ENCODE data around the gene SERPINC1. TPM values are rescaled to one million over a fixed set of nuclear protein-coding genes. Genes with fewer than 3 reads are reported as not detected.

The SERPINC1 gene
- total and polyA plus RNA-seq, 2 of the 13 experiments (the other 11 are each of a cell fraction or from before 2014, with no cell fraction given), result 142 to 205 TPM

DNA sequence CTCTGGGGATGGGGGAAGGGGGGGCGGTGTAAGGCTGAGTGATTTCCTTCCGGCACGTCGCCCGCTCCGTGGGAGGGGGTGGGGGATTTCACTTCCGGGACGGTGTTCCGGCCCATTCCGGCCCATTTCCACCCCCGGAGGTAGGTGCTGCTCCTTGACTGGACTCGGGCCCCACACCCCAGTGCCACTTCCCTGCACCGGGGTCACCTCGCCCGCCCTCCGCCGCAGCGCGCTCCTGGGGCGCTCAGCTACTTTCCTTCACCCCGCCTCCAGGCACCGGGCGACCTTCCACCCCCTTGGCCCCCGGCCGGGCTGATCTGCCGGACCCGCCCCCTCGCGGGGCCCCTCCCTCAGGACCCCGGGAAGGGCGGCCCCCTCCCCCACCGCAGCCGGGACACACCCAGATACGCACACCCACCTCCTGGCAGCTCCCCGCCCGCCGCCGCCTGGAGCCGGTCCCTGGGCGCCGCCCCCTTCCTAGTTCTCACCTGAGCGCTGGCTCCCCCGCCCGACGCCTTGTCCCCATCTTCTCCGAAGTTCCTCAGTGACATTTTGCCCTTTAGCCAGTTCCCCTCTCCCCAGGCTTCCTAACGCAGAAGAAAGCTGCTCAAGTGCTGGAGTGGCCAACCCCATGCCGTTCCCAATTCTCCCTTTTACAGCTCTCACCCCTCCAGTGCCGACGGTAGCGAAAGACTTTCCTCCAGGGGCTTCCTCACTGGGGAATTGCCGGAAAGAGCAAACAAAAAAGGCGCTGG is 48.7 kb downstream of the SERPINC1 start, which contains the start of gene ZBTB37 (continued):
- TF ChIP-seq, protein P1, sequence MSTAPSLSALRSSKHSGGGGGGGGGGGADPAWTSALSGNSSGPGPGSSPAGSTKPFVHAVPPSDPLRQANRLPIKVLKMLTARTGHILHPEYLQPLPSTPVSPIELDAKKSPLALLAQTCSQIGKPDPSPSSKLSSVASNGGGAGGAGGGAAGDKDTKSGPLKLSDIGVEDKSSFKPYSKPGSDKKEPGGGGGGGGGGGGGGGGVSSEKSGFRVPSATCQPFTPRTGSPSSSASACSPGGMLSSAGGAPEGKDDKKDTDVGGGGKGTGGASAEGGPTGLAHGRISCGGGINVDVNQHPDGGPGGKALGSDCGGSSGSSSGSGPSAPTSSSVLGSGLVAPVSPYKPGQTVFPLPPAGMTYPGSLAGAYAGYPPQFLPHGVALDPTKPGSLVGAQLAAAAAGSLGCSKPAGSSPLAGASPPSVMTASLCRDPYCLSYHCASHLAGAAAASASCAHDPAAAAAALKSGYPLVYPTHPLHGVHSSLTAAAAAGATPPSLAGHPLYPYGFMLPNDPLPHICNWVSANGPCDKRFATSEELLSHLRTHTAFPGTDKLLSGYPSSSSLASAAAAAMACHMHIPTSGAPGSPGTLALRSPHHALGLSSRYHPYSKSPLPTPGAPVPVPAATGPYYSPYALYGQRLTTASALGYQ (CRISPR knock-in tag; IDR thresholded peaks at IDR 0.05), result peak; percentile 38; the same call in 1 of the 2 replicates
- TF ChIP-seq MYC (CRISPR knock-in tag; IDR thresholded peaks at IDR 0.05; ENCODE audit: borderline replicate concordance), result peak; percentile 58; the same call in 1 of the 2 replicates
- TF ChIP-seq SNAPC2 (CRISPR knock-in tag; IDR thresholded peaks at IDR 0.05), result no peak
- TF ChIP-seq RFX1 (IDR thresholded peaks at IDR 0.05), result no peak
- TF ChIP-seq KAT7 (CRISPR knock-in tag; IDR thresholded peaks at IDR 0.05; ENCODE audit: borderline replicate concordance), result peak; percentile 70; the same call in 1 of the 2 replicates
- TF ChIP-seq ZNF468 (CRISPR knock-in tag; IDR thresholded peaks at IDR 0.05), result no peak
- TF ChIP-seq HES4 (CRISPR knock-in tag; IDR thresholded peaks at IDR 0.05; ENCODE audit: borderline replicate concordance), result peak; percentile 56; the same call in 1 of the 2 replicates
- no peak for TF ChIP-seq ZNF841 (CRISPR knock-in tag; IDR thresholded peaks at IDR 0.05; ENCODE audit: borderline replicate concordance)
- TF ChIP-seq SETDB1 (CRISPR knock-in tag; IDR thresholded peaks at IDR 0.05; ENCODE audit: borderline replicate concordance), result no peak
- TF ChIP-seq, protein P2, sequence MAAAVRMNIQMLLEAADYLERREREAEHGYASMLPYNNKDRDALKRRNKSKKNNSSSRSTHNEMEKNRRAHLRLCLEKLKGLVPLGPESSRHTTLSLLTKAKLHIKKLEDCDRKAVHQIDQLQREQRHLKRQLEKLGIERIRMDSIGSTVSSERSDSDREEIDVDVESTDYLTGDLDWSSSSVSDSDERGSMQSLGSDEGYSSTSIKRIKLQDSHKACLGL (CRISPR knock-in tag; IDR thresholded peaks at IDR 0.05), result peak; percentile 81
- TF ChIP-seq NFYC (CRISPR knock-in tag; IDR thresholded peaks at IDR 0.05), result no peak
- no peak for TF ChIP-seq ZC3H4 (CRISPR knock-in tag; IDR thresholded peaks at IDR 0.05; ENCODE audit: borderline replicate concordance)
- TF ChIP-seq, protein P3, sequence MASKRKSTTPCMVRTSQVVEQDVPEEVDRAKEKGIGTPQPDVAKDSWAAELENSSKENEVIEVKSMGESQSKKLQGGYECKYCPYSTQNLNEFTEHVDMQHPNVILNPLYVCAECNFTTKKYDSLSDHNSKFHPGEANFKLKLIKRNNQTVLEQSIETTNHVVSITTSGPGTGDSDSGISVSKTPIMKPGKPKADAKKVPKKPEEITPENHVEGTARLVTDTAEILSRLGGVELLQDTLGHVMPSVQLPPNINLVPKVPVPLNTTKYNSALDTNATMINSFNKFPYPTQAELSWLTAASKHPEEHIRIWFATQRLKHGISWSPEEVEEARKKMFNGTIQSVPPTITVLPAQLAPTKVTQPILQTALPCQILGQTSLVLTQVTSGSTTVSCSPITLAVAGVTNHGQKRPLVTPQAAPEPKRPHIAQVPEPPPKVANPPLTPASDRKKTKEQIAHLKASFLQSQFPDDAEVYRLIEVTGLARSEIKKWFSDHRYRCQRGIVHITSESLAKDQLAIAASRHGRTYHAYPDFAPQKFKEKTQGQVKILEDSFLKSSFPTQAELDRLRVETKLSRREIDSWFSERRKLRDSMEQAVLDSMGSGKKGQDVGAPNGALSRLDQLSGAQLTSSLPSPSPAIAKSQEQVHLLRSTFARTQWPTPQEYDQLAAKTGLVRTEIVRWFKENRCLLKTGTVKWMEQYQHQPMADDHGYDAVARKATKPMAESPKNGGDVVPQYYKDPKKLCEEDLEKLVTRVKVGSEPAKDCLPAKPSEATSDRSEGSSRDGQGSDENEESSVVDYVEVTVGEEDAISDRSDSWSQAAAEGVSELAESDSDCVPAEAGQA (IDR thresholded peaks at IDR 0.05; ENCODE audit: low read depth), result 0 out of 2 replicates have a peak, but pooled peaks have one; percentile 9
- TF ChIP-seq, protein P3 (CRISPR knock-in tag; IDR thresholded peaks at IDR 0.05; ENCODE audit: borderline replicate concordance), result no peak; the same call in 1 of the 2 replicates
- TF ChIP-seq HNF4G (IDR thresholded peaks at IDR 0.05; ENCODE audit: borderline replicate concordance, low read depth, low read length), result 0 out of 2 replicates have a peak, but pooled peaks have one; percentile 38
- TF ChIP-seq HNF4G (CRISPR knock-in tag; IDR thresholded peaks at IDR 0.05; ENCODE audit: borderline replicate concordance, low read depth), result no peak
- TF ChIP-seq ZNF124 (CRISPR knock-in tag; IDR thresholded peaks at IDR 0.05), result no peak
- no peak for TF ChIP-seq ZNF75D (CRISPR knock-in tag; IDR thresholded peaks at IDR 0.05; ENCODE audit: borderline replicate concordance)

Measured in HepG2 (cell line).